GM03348 (cell line): ENCODE results near the gene KIAA0825.
"Not testable (repeated sequence)": the region's sequence is repeated elsewhere in the genome, so short reads cannot be mapped to it uniquely, and the experiment has no call there.

Experiments used
- DNase-seq: peaks from one replicate; pipeline ENCODE4 v3.0.0; 2012; ENCODE audit warnings: low spot score

KIAA0825 gene

DNA sequence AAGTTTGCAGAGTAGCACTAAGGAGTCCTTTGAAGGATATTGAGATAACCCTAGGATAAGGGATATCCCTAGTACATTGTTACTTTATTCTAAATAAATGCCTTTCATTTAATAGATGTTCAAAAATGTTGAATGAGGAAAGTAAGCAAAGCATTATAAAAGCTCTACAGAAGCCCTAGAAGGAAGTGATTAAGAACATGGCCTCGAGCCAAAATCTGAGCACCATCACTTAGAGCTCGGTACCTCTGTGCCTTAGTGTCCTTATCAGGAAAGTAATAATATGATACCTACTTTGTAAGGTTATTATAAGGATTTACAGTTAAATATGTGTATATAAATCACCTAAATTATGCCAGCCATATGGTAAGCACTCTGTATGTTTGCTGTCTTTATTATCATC is 242.6 kb downstream of the KIAA0825 start:
- DNase-seq: no peak

DNA sequence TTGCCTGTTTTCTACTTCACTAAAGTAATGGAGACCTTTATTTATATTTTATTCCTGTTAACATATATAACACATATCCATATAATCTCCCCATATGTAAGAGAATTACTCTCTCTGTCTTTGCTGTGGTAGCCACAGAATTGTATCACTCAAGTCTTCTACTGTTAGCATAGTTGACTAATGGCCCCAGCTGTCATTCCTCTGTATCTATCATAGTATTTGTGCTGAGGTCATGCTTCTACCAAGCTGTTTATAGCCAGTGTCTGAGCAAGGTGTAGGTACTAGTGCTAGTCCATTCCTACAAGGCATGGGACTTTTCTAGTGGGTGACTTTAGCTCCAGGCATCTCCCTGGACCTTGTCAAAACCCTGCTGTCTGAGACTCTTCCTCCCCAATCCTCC is 244.1 kb downstream of the KIAA0825 start:
- no peak for DNase-seq

DNA sequence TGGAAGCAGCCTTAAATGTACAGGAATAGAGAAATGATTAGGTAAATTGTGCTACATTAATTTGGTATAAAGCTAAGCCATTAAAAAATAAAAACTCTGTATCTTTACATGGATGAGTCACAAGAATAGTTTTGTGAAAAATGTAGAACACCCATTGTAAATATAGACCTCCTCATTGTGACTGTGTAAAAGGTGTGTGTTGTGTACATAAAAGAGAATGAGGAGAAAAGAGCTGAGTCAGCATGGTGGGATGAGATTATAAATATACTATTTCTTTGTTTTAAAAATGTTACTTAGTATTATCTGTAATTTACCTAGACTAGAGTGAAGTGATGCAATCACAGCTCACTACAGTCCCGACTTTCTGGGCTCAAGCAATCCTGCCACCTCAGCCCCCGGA is 250.5 kb downstream of the KIAA0825 start:
- no peak for DNase-seq

DNA sequence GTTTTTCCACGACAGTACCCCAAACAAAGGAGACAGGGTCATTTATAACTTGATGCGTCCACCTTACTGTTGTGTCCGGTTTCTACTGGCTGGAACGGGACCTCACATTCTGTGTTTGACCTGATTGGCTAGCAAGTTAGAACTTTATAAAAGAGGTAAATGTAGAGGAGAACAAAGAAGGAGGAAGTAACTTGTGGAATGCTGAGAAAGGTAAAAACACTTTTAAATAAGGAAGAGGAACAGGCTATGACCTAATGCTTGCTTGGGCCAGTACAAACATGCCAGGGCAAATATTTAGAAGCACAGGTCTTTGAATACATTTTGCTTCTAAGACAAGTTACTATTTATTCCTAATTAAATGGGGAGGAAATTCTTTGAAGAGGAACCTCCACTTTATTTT is 251.6 kb downstream of the KIAA0825 start:
- DNase-seq: no peak

DNA sequence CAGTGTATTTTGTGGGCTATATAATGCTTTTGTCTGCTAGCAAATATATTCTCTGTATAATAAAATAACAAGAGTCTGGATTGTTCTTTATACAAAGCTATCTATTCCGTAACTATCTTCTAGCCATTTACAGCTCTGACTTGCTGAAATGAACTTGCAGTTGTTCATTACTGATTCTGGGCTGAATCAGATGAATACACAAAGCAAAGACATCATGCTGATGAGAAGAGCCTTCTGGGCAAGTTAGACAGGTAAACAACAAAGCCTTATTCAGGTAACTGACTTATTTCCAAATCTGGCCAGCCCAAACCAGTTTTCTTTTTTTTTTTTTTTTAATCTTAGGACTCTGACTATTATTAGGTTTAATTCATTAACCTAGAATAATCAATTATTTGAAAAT is 255.5 kb downstream of the KIAA0825 start:
- DNase-seq: no peak

DNA sequence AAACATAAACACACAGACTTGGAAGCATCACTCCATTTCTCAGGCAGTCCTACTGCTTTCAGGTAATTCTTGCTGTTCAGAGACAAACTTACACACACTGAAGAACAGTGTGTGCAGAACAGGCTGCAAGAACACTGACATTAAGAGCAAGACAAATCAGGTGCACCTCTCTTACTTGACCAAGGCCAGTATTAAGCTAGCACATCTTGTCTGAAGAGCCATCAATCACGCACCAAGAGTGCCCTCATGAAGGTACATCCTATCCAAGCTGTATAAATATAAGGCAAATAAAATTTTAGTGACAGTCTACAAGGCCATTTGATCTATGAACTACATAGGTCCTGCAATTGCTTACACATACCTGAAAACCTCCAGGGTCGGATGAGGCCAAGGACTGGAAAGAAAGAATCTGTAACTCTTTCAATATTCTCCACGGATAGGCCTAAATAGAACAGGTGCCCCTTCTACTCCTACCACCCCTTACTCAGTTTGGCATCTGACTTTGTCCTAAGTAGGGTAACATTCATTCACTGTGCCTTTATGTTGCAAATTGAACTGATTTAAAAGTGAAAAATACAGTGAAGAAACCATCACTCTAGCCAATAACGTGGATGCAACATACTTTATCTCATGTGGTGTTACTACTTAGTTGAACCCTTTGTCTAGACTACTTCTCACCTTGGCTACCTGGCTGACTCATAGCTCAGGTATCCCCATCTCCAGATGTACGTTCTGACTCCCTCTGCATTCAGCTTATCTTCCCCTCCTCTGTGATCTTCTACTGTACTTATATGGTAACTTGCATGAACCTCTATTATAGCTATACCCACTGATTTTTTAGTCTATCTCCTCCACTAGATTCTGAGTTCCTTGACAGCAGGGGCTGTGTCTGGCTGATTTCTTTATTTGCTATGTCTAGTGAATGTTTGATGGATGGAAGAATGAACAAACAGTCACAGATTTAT is 256.3 kb downstream of the KIAA0825 start:
- no peak for DNase-seq

DNA sequence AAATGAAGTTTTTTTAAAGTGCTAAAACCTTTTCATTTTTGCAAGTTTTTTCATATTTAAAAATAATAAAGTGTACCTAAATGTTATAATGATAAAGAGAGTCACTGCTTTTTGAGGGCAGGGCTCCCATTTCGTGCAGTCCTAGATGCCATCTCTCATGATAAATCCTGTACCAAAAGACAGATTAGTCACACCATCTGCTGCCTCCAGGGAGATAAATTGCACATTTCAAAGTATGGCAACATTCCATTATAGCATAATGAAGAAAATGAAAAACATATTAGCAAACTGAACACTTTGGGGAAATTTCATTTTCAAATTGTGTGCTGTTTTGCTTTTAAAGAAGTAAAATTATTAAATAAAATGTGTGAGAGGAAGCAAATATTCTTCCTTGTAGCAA is 257.2 kb downstream of the KIAA0825 start:
- peak; percentile 55 for DNase-seq

DNA sequence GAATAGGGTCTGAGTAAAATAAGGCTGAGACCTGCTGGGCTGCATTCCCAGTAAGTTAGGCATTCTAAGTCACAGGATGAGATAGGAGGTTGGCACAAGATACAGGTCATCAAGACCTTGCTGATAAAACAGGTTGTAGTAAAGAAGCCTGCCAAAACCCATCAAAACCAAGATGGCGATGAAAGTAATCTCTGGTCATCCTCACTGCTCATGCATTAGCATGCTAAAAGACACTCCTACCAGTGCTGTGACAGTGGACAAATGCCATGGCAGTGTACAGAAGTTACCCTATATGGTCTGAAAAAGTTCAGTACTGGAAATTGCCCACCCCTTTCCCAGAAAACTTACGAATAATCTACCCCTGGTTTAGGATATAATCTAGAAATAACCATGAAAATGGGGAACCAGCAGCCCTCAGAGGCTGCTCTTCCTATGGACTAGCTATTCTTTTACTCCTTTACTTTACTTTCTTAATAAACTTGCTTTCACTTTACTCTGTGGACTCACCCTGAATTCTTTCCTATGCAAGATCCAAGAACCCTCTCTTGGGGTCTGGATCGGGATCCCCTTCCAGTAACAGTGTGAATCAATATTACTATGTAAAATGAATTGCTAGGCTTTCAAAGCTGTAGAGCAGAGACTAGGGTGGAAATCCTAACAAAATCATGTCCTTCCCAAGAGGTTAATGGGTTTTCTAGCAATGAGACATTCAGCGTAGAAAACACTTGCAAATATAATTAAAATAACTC is 257.8 kb downstream of the KIAA0825 start:
- no peak for DNase-seq

DNA sequence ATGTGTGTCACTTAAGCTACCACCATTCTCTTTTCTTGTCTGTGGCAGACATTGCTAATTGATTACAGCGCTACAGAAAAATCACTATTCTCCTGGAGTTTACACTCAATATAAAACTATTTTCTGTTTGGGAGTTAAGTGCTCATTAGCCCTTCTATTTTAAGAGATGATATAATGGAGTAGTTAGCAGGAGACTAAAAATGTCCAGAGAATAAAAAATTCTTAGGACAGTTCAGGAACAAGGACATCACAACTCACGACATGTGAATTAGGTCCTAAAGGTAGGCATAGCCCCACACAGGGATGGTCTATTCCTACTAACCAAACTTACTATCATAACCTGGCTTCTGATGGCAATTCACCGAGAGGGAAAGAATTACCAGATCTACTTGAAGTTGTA is 258.5 kb downstream of the KIAA0825 start:
- no peak for DNase-seq

DNA sequence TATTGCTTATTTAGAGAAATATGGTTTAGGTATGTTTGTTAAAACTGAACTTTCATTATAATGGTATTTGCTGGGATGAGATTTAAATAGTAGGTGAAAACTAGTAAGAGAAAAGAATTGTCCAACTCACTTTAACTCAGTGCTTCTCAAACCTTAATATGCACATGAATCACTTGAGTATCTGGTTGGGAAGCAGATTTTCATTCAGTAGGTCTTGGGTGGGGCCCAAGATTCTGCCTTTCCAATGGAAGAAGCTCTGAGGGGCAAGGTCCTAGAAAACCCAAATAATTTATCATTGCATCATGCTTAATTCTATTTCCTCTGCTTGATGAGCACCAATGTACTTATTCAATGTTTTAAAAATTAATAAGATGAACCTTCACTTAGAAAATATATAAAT is 262.6 kb downstream of the KIAA0825 start:
- no peak for DNase-seq

DNA sequence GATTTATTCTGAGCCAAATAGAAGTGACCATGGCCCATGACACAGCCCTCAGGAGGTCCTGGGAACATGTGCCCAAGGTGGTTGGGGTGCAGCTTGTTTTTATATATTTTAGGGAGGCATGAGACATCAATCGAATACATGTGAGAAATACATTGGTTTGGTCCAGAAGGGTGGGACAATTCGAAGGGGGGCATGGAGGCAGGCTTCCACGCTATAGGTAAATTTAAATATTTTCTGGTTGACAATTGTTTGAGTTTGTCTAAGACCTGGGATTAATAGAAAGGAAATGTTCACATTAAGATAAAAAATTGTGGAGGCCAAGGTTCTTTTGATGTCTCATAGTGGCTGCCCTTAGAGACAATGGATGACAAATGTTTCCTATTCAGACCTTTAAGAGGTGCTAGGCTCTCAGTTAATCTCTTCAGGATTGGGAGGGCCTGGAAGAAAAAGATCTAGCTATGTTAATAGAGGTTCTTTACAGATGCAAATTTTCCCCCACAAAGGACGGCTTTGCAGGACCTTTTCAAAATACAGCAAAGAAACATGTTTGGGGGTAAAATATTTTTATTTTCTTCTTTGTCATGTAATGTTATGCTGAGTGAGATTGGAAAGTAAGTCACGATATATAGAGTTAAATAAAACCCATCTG is 263.4 kb downstream of the KIAA0825 start:
- not testable (repeated sequence) for DNase-seq

DNA sequence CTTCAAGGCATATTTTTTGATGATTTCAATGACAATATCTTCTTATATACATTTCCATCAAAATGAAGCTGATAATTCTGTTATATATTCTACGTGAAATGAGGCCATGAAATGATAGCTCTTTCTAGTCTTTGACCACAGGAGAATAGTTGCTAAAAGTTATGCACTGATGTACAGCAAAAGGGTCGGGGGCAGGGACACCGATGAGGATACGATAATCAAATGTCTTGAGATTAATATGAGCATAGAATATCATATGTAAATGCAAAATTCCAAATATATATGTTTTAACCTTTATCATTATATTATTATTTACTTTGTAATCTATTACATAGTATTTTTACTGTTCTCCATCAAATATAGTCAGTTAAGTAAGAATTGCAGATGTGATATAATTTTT is 264.8 kb downstream of the KIAA0825 start:
- no peak for DNase-seq

DNA sequence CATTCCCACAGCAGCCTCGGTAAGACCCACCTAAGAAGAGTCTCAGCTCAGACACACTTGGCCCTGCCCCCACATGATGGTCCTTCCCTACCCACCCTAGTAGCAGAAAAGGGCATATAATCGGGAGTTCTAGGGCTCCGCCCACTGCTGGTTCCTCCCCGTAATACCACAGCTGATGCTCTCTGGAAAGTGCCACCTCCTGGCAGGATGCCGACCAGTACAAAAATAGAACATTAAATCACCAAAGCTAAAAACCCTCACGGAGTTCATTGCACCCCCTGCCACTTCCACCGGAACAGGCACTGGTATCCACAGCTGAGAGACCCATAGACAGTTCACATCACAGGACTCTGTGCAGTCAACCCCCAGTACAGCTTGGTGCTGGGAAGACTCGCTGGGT is 271.3 kb downstream of the KIAA0825 start:
- no peak for DNase-seq

DNA sequence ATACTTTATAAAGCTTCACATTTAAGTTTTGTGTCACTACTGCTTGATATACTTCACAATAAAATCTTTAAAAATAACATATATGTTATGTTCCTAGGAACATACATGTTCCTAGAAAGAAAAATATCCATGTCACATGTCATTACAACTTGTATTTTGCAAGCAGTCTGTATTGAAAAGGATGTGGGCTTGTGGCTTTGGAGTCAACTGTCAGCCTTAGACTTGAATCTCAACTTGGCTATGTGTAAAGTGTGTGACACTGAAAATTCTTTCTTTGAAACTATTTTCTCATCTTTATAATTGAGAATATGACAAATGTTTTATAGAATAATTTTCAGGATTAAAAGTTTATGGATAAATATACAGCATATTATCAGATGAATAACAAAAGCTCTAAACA is 273.1 kb downstream of the KIAA0825 start:
- DNase-seq: no peak

DNA sequence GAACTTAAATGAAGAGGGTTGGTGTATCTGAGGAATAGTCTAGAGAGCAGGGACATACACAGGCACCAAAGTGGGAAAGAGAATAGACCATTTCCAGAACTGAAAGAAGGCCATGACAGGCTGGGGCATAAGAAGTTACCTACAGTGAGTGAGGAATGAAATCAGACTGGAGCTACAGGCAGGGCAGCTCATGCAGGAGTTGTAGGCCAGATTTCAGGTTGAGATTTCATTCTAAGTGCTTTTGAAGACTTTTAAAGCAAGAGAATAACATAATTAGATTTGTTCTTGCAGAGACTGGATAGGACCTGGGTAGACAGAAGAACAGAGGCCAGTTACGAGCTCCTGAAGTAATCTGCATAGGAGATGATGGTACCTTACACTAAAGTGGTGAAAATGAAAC is 280.8 kb downstream of the KIAA0825 start:
- no peak for DNase-seq

DNA sequence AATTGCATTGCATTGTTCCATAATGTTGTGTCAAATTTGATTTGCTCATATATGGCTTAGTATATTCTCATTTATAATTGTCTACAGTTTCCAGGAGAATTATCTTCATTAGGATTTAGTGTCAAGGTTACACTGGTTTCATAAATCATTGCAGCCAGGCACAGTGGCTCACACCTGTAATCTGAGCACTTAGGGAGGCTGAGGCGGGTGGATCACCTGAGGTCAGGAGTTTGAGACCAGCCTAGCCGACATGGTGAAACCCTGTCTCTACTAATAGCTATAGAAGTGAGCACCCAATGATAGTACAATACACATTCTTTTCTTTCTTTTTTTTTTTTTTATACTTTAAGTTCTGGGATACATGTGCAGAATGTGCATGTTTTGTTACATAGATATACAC is 282.5 kb downstream of the KIAA0825 start:
- DNase-seq: no peak

DNA sequence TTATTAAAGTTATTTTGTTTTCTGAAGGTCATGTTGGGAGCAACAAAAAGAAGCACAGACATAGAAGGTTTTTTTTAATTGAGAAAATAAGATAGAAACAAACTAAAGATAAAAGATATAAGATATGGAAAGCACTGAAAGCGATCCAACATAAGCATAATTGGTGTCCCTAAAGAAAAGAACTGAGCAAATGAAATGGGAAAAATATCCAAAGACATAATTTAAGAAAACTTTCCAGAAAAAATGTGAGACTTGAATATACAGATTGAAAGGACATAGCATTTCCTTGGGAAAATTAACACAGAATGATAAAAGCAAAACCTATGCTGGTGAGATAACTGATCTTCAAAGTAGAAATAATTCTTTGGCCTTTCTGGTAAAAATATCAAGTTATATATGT is 289.3 kb downstream of the KIAA0825 start:
- DNase-seq: no peak

DNA sequence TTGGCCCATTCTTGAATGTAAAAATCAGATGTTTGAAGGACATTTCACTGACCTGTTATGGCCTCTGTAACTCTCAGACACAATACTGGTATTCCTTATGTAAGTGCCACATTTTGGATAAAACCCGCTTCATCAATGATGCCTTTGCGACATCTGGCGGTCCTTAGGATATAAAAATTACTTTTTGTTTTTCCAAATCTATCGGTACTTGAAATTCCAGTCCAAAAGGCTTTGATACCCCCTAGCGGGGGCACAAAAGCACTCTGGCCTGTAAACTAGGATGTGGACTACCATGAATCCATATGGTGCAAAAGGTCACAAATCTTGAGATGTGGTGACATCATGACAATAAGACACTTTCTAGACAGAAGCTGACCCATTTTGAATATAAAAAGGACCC is 291.8 kb downstream of the KIAA0825 start:
- no peak for DNase-seq

DNA sequence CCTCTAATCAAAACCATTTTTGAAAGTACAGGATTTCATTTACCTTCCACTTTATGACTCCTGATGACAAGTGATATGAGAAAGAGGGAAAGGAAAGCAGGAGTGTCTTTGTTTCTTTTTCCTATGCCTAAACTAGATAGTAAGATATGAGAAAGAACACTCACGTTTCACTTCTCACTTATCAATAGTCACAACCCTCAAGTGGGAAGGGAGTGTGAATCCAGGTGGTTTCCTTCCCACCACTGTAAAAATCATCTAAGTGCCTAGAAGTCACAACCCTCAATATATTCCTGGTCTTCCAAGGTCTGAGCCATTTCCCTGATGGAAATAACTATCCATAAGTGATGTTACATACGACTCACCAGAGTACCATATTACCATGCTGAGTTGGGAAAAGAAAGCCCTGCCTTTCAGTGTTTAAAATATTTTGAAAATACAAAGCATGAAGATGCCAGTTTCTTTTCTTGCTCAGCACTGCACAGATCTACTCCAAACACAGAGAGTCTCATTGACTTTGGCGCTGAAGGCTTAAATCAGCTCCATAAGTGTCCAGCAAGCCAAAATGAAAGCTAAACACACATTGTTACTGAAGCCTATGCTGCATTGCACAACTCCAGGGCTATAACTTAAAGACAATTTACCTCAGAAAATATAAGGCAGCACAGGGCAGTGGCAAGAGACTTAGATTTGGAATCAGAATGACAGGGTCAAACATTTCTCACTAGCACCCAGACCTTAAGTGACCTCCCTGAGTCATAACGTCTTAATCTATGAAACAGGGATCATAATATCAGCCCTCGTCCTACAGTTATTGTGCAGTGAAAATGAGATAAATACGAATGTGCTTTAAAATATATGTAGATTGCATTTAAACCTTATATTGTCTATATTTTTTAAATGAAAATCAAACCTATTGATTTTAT is 301.2 kb downstream of the KIAA0825 start:
- no peak for DNase-seq

DNA sequence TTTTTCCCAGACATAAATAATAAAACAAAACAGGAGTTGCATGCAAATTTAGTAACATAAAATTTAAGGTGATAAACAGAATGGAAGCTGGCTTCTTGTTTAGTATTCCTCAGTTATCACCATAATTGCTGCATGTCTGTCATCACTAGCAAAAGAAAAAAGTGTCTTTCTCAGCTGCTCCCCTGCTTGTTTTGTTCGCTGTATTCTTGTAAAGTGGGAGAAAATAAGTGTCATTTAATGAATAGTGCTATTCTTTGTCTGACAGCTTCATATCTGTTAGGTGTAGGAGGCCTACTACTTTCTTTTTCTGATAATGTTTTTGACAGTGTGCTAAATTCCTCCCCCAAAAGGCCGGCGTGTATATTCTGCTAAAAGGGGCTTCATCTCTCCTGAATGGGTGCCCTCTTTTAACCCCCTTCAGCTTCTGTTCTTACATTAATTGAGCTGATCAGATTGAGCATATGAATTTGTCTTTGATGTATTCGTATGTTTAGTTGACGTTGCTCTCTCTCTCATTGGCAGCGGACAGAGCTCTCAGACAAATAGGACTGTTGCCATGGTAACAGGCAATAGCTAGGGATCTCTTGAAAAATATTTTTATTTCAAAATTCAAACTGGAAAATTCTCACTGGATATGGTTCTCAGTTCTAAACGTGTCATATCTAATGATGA is 303.8 kb downstream of the KIAA0825 start:
- DNase-seq: no peak

DNA sequence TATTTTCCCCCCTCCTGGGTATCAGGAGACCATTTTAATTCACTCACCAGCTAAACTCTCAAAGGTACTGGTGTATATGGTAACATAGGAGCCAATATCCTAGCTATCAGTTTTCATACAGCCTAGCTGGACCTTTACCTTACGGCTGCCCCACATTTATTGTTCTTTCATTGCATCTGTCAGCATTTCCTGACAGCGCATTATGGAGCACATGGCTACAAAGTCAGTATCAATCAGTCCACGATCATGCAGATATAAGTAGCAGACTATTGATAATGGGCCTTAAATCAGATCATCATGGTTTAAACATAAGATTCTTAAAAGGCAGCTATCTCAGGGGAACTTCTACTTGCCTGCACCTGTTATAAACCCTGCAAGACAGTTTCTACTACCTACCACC is 304.7 kb downstream of the KIAA0825 start:
- no peak for DNase-seq
